Suprapubic skin (tissue), 3 donors: Measurements from ENCODE around the gene RAB40C.

Source experiments
- EP300 ChIP-seq: sonication (generic); formaldehyde crosslinking; IDR thresholded peaks from one replicate; pipeline ENCODE4 v1.6.1; 2017; ENCODE audit warnings: antibody characterized with exemption
- POLR2A ChIP-seq, 2 donors: fragments of 450-650 bp; IDR thresholded peaks; one replicate each; pipeline ENCODE4 v1.6.1; 2017; ENCODE audit warnings: antibody characterized with exemption in 2 of 2, mild to moderate bottlenecking in 2 of 2, moderate library complexity in 2 of 2
- TF ChIP-seq, protein P1 (sequence below), 2 donors: fragments of 200-600 bp in 1 of 2; fragments of 450-650 bp in 1 of 2; sonication (generic) in 1 of 2; IDR thresholded peaks; one replicate each; pipeline ENCODE4 v1.5.1; 2016 to 2019; ENCODE audit warnings: antibody characterized with exemption in 2 of 2, mild to moderate bottlenecking in 1 of 2, moderate library complexity in 1 of 2

DNA sequence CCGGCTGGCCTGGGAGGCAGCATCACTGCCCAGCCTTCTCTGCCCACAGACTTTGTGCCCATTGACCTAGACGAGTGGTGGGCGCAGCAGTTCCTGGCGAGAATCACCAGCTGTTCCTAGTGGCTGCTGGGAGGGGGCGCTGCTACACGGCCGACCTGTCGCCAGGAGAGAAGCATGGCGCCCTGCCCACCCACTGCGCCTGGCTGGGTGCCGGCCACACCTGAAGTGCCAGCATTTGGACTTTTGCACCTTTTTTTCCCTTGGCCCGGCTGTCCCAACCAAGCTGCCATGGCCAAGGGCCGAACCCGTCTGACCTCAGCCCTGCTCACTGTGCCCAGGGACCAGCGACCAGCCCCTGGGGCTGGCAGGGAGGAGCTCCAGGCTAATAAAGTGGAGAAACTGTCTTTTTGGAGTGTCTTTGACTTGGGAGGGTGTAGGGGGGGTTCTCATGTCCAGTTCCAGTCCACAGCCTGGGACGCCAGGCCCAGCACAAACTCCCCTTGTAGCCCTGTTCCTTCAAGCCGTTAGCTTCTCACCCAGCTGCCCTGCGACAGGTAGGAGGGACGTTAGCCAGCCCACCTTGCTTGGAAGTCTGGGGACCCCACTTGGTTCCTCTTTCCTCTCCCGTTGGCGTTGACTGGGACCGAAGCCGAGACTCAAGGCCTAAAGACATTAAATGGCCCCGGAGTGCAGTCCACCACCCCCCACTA, 58.4 kb downstream of the RAB40C start:
- no peak for TF ChIP-seq EP300
- TF ChIP-seq, protein P1, sequence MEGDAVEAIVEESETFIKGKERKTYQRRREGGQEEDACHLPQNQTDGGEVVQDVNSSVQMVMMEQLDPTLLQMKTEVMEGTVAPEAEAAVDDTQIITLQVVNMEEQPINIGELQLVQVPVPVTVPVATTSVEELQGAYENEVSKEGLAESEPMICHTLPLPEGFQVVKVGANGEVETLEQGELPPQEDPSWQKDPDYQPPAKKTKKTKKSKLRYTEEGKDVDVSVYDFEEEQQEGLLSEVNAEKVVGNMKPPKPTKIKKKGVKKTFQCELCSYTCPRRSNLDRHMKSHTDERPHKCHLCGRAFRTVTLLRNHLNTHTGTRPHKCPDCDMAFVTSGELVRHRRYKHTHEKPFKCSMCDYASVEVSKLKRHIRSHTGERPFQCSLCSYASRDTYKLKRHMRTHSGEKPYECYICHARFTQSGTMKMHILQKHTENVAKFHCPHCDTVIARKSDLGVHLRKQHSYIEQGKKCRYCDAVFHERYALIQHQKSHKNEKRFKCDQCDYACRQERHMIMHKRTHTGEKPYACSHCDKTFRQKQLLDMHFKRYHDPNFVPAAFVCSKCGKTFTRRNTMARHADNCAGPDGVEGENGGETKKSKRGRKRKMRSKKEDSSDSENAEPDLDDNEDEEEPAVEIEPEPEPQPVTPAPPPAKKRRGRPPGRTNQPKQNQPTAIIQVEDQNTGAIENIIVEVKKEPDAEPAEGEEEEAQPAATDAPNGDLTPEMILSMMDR (IDR thresholded peaks at IDR 0.05): peak; percentile 21 to 40
- no peak for TF ChIP-seq POLR2A (IDR thresholded peaks at IDR 0.05)
